K562 (cell line): ENCODE results near the gene SPON1. TPM values are rescaled to one million over a fixed set of nuclear protein-coding genes. Genes with fewer than 3 reads are reported as not detected.

ENCODE experiments used
- ATAC-seq: fragments of 200-7000 bp; cut with Tn5 transposase; 3 replicates; pipeline ENCODE4 v1.9.1; 2020; ENCODE audit warnings: moderate library complexity
- BruUV-seq: library from RNA; stranded (reverse); fragments of 400-500 nt; replicated peaks from 2 replicates; lab custom pipeline; 2021; lab: Mats Ljungman, UMichigan
- CTCF ChIA-PET: fragments of 300-600 bp; formaldehyde crosslinking; extraction: SDS; loops from one replicate; lab custom pipeline; 2021; ENCODE audit warnings: low intra/inter-chr PET ratio; lab: Yijun Ruan, JAX
- POLR2A ChIA-PET: fragments of 300-600, 350-650 bp; sonication (Branson Sonifier 250); formaldehyde crosslinking; extraction: SDS; loops from one replicate; lab custom pipeline; 2021; ENCODE audit warnings: antibody characterized with exemption, inconsistent platforms; lab: Yijun Ruan, JAX
- DNase-seq, 4 experiments: peaks; one replicate each; pipeline versions ENCODE4 v3.0.0 to v3.0.0-alpha.2; 2011 to 2018; ENCODE audit warnings: low spot score in 3 of 4, mixed read lengths in 3 of 4; ENCODE audit errors: extremely low read depth in 1 of 4
- FAIRE-seq: peaks from 2 replicates; lab custom pipeline; 2011; peaks lifted over from hg19 to GRCh38; lab: Jason Lieb, UNC
- H2AFZ ChIP-seq: 2 replicates; pipeline ENCODE4 v1.6.0; 2011; ENCODE audit warnings: low read depth, low read length, control low read depth, inconsistent platforms
- H3K27ac ChIP-seq: fragments of 200-600 bp; 3 replicates; pipeline ENCODE4 v1.8.0; 2011; ENCODE audit warnings: low read depth, mild to moderate bottlenecking, control low read depth, inconsistent platforms, low read length, moderate library complexity, mixed read lengths; ENCODE audit errors: extremely low read depth
- H3K27me3 ChIP-seq, 2 experiments: fragments of 300-600 bp in 1 of 2; 2 replicates in 1 of 2; 3 replicates in 1 of 2; pipeline versions ENCODE4 v1.6.0 to v1.8.0; 2011; ENCODE audit warnings: inconsistent platforms in 2 of 2, low read length in 2 of 2, mild to moderate bottlenecking in 1 of 2, mixed read lengths in 1 of 2, moderate library complexity in 1 of 2; ENCODE audit not compliant: control insufficient read depth in 2 of 2, insufficient read depth in 2 of 2
- H3K36me3 ChIP-seq: fragments of 300-600 bp; 3 replicates; pipeline ENCODE4 v1.8.0; 2011; ENCODE audit warnings: mild to moderate bottlenecking, low read length, inconsistent platforms; ENCODE audit not compliant: control insufficient read depth, insufficient read depth
- H3K4me1 ChIP-seq, 2 experiments: fragments of 200-600 bp in 1 of 2; replicated peaks in 1 of 2; 2 replicates in 1 of 2; 3 replicates in 1 of 2; pipeline versions ENCODE4 v1.5.1 to v1.8.0; 2011; ENCODE audit warnings: inconsistent platforms in 2 of 2, low read length in 2 of 2, mild to moderate bottlenecking in 1 of 2, mixed read lengths in 1 of 2, moderate library complexity in 1 of 2; ENCODE audit not compliant: control insufficient read depth in 2 of 2, insufficient read depth in 2 of 2
- H3K4me2 ChIP-seq: 2 replicates; pipeline ENCODE4 v1.6.1; 2011; ENCODE audit warnings: low read length, control low read depth, inconsistent platforms, mixed read lengths; ENCODE audit not compliant: insufficient read depth
- H3K4me3 ChIP-seq: fragments of 200-600 bp; sonication (generic), shearing (Covaris generic); 2 replicates; pipeline ENCODE4 v1.5.1; 2016; ENCODE audit warnings: control low read depth, inconsistent platforms
- H3K79me2 ChIP-seq: fragments of 200-600 bp; 3 replicates; pipeline ENCODE4 v1.8.0; 2011; ENCODE audit warnings: low read length, inconsistent platforms; ENCODE audit not compliant: control insufficient read depth, insufficient read depth
- H3K9ac ChIP-seq, 2 experiments: 2 replicates each; pipeline versions ENCODE4 v1.6.0 to v1.6.1; 2011; ENCODE audit warnings: low read depth in 2 of 2, low read length in 2 of 2, control low read depth in 1 of 2, inconsistent platforms in 1 of 2, mild to moderate bottlenecking in 1 of 2, mixed read lengths in 1 of 2; ENCODE audit not compliant: insufficient read depth in 1 of 2
- H3K9me1 ChIP-seq: one replicate; pipeline ENCODE4 v1.6.0; 2011; ENCODE audit warnings: inconsistent platforms, mild to moderate bottlenecking, low read length, moderate library complexity; ENCODE audit not compliant: control insufficient read depth, insufficient read depth
- H3K9me3 ChIP-seq: replicated peaks from 2 replicates; pipeline ENCODE4 v1.5.1; 2011; ENCODE audit warnings: low read depth, low read length, inconsistent platforms; ENCODE audit not compliant: control insufficient read depth, insufficient read depth
- H4K20me1 ChIP-seq: replicated peaks from 2 replicates; pipeline ENCODE4 v1.6.1; 2011; ENCODE audit warnings: low read length, inconsistent platforms, mixed read lengths; ENCODE audit not compliant: control insufficient read depth, insufficient read depth
- C11orf30 ChIP-seq: fragments of 450-650 bp; IDR thresholded peaks from 2 replicates; pipeline ENCODE4 v1.6.1; 2016; ENCODE audit warnings: low read depth, mild to moderate bottlenecking
- ETV1 ChIP-seq: fragments of 450-650 bp; conservative IDR thresholded peaks from 2 replicates; pipeline ENCODE4 v1.6.1; 2016; ENCODE audit warnings: missing genetic modification characterization, control low read depth, low read depth, missing compliant biosample characterization
- ID3 ChIP-seq, 2 experiments: fragments of 250-450 bp in 1 of 2; fragments of 450-650 bp in 1 of 2; sonication (Bioruptor Pico) in 1 of 2; IDR thresholded peaks; 2 replicates each; pipeline versions ENCODE4 v1.6.1 to v1.8.0; 2016 to 2021; ENCODE audit warnings: mild to moderate bottlenecking in 2 of 2, moderate library complexity in 2 of 2, missing compliant biosample characterization in 1 of 2, missing genetic modification characterization in 1 of 2
- MAFF ChIP-seq: IDR thresholded peaks from 2 replicates; pipeline ENCODE4 v1.6.1; 2012; ENCODE audit warnings: low read length, improper control_type of control experiment
- MAFG ChIP-seq: fragments of 450-650 bp; conservative IDR thresholded peaks from 2 replicates; pipeline ENCODE4 v1.6.1; 2016; ENCODE audit warnings: missing genetic modification characterization, missing compliant biosample characterization
- MAFK ChIP-seq: IDR thresholded peaks from 2 replicates; pipeline ENCODE4 v1.6.1; 2011; ENCODE audit warnings: low read length, improper control_type of control experiment
- NBN ChIP-seq: fragments of 450-650 bp; IDR thresholded peaks from 2 replicates; pipeline ENCODE4 v1.6.1; 2016; ENCODE audit warnings: low read depth, mild to moderate bottlenecking
- OTX1 ChIP-seq: fragments of 450-650 bp; formaldehyde crosslinking; IDR thresholded peaks from 2 replicates; pipeline ENCODE4 v1.4.0; 2022; ENCODE audit warnings: mild to moderate bottlenecking
- ZNF316 ChIP-seq: fragments of 450-650 bp; IDR thresholded peaks from 2 replicates; pipeline ENCODE4 v1.6.1; 2016
- WGBS: fragments of 100-300 bp; shearing (Covaris generic); methylation state at CpG from one replicate; pipeline ENCODE4 v1.1.6; 2016; ENCODE audit warnings: low coverage, mixed read lengths; ENCODE audit not compliant: insufficient coverage; ENCODE audit errors: missing lambda C conversion rate; 5-methylcytosine and 5-hydroxymethylcytosine counted together
- in situ Hi-C: fragments of 300-500 bp; cut with MboI; formaldehyde crosslinking; loops from 4 replicates; pipeline ENCODE4 v1.15.0; 2018; ENCODE audit warnings: inconsistent platforms, mixed read lengths
- intact Hi-C: fragments of 100-400 bp; cut with micrococcal nuclease; formaldehyde crosslinking; loops from 2 replicates; pipeline ENCODE4 v1.14.2; 2022
- polyA plus RNA-seq, 8 experiments: library from polyadenylated mRNA; depleted of rRNA in 4 of 8; stranded (reverse) in 5 of 8; unstranded in 3 of 8; fragments of >200 nt; fragmentation: Nextera tagmentation in 2 of 8; fragmentation: Illumina TruSeq in 1 of 8; extraction: Ambion mirVana in 2 of 8; extraction: Trizol in 1 of 8; gene quantifications; 2 replicates each; pipeline versions ENCODE4 v1.2.1 to v1.2.3, GENCODE V29; 2011 to 2014; ENCODE audit warnings: inconsistent platforms in 1 of 8, missing spikeins in 1 of 8
- total RNA-seq, 7 experiments: library from RNA; depleted of rRNA in 6 of 7; stranded (reverse); fragments of >200 nt in 6 of 7; fragmentation: Illumina TruSeq in 2 of 7; extraction: Trizol in 2 of 7; gene quantifications; 2 replicates each; pipeline versions ENCODE4 v1.2.1 to v1.2.3, GENCODE V29; 2011 to 2021; ENCODE audit warnings: low replicate concordance in 1 of 7

Gene SPON1
- total and polyA plus RNA-seq, 9 of the 15 experiments (the other 6 are each of a cell fraction or from before 2014, with no cell fraction given): 0.04 to 0.06 TPM; not detected in 7

GRCh38 chr11:14266622-14267021 lies 304.1 kb downstream of the SPON1 start:
- Histone ChIP-seq H3K9me3 (no peaks in the 10 kb centered on the region), H2AFZ (no peak overlapping the region), H3K4me2 (no peak overlapping the region), H3K9me1 (no peaks in the 10 kb centered on the region), H3K27me3 (peaks cover 0 to 6% of the 10 kb centered on the region in 2 experiments; a peak in 1 of 5 replicates), H4K20me1 (no peaks in the 10 kb centered on the region), H3K9ac (no peak overlapping the region), H3K36me3 (no peaks in the 10 kb centered on the region), H3K4me3 (no peak overlapping the region), H3K27ac (no peak overlapping the region), H3K79me2 (no peaks in the 10 kb centered on the region), H3K4me1 (no peaks in the 10 kb centered on the region; a peak in 1 of 5 replicates)
- FAIRE-seq (no peak), ATAC-seq (no peak), DNase-seq (no peak)
- 100% methylated on average over 1 of the region's 1 CpG for WGBS
- intact Hi-C loops: no loop called here
- no TSS peak for BruUV-seq
- CTCF ChIA-PET: no interaction called here
- TF ChIP-seq C11orf30 (peak; percentile 43), MAFG (tag) (peak; percentile 12; the same call in 1 of the 2 replicates), ZNF316 (peak; percentile 67), OTX1 (CRISPR knock-in tag) (no peak), ETV1 (tag) (no peak), MAFF (peak; percentile 40; the same call in 1 of the 2 replicates), MAFK (peak; percentile 15; the same call in 1 of the 2 replicates), ID3 (CRISPR knock-in tag; IDR thresholded peaks at IDR 0.05) (no peak), ID3 (tag; IDR thresholded peaks at IDR 0.05) (no peak), NBN (no peak)
- TF ChIP-seq, all 486 proteins: peak for 5
- in situ Hi-C loops: no loop called here
- POLR2A ChIA-PET: no interaction called here
